Activated T-cell treated with anti-CD3 and anti-CD28 coated beads, Interleukin-2, amount 50 U/mL, for 48 hours (primary cell): ENCODE results near the gene TFR2.

Experiments used
- DNase-seq, 2 experiments: peaks; one replicate each; pipeline ENCODE4 v3.0.0-alpha.2; 2020

Gene TFR2

DNA sequence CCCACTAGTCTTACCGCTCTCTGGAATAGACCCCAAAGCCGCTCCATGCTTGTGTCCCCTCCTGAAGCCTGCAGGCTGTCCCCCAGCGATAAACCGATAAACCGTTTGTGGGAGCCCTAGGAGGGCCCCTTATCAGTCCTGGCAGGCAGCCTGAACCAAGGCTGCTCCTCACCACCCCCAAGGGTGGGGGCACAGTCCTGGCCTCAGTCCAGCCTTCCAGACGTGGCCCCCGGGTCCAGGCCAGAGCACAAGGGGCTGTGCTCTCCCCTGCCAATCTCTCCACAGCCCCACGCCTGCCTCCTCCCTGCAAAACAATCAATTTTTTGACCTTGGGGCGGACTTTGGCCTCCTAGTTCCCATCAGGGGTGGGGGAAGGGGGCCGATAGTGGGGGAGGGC is at the start of gene TFR2:
TSS of gene TFR2 (minus strand) at position 90 of the 397 bp plus-strand sequence. CDS start at position 47, 43 bp downstream.
- no peak for DNase-seq

DNA sequence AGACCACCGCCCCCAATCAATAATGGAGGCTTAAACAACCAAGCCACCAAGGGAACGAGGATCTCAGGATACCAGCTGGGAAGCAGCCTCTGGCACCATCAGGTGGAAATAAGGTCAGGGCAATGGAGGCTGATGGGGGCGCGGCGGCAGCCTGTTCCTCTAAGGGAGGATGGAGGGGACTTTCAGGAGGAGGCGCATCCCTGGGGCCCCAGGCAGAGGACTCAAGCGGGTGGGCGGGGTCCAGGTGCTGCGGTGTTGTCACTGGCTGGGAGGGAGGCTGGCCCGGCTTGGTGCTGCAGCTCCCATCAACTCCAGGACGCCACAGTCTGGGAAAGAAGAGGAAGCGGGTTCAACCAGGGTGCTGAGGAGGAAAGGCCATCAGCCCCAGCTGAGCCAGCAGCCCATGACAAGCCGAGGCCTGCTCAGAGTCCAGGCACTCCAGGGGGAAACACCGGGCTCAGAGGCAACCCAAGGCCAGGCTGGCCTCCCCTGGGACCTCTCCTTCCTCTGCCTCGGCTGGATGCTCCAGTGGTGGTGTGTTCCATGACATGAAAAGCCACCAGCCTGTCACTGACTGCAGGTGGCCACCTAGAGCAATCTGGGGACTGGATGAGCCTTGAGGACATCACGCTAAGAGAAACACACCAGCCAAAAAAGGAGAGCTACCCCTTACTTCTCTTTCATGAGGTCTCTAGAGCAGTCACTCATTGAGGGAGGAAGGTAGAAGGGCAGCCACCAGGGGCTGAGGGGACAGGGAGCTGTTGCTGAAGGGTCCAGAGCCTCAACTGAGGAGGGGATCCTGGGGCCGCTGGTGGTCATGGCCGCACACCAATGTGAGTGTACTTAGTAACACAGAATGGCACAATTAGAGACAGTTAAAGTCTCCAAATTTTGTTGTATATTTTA is 48.1 kb upstream of the TFR2 start:
- DNase-seq: no peak

DNA sequence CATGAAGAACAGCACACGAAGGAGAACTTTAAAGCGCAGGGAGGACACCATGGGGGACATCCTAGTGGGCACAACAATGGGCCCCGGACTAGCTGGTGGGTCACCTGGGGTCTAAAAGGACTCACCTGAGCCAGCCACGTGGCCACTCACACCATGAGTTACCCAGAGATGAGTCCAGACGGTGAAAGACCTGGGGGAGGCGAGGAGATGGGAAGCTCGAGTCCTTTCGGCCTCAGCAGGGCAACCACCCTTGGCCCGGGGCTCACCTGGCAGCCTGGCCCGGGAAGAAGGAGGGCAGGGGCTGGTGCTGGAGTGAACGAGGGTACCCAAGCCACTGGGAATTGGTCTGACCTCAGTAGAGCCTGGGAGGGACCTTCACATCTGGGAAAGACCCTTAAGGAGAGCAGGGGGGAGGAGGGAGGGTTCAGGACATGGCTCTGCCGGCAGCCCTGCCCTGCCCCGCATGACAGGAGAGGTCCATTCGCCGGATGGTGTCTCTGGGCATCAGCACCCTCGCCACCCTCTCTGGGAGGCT is 47.0 kb upstream of the TFR2 start:
- DNase-seq: no peak

DNA sequence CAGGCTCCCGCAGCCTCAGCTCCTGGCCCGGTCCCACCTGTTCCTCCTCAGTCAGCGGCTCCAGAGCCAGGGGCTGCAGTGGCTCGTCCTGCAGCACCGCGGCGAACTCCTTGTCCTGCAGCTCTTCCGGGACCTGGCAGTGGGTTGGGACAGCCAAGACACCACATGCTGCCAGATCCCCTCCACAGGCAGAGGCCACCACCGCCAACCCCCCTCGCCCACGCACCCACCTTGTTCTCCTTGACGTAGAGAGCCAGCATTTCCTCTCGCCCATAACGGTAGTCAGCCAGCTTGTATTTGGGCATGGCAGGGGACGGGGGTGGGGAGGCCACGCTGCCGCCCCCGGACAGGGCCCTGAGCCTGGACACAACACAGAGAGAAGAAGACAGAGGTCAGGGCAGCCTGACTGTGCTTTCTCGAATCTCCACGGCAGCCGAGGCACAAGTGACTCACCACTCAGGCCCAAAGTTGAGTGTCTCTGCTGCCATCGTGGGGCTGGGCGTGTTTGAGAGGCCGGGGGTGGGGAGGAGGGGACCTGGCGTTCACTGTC is 46.5 kb upstream of the TFR2 start:
- no peak for DNase-seq

DNA sequence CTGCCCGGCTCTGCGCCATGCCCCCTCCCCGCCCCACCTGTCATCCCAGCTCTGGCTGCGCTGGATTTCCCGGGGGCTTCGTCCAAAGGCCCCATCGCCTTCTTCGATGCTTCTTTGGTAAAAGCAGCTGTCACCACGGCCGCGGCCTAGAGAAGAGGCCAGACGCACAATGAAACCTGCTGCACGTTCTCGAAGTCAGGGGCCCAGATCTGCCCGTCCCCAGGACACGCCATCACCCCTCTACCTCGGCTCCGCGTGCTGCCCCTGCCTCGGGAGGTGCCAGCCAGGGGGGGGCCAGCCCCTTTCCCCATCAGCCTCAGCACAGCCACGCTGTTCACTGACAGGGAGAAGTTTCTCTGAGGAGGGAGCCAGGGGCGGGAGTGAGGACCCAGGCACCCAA is 45.9 kb upstream of the TFR2 start:
- DNase-seq: no peak

DNA sequence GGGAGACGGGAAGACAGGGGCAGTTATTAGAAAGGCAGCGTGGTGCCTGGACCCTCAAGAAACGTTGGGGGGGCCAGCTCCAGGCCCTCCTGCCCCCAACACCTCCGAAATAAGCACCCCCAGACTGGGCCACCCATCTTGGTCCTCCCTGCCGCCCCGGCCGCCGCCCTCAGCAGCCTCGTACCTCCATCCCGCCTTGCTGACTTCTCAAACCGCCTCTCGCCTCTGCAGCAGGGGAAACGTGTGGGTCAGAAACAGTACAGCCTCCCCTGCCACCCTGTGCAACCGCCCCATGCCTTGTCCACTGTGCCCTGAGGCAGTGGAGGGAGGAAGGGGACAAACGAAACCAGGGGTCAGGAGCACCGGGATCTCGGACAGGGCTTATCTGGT is 45.5 kb upstream of the TFR2 start:
- no peak for DNase-seq

DNA sequence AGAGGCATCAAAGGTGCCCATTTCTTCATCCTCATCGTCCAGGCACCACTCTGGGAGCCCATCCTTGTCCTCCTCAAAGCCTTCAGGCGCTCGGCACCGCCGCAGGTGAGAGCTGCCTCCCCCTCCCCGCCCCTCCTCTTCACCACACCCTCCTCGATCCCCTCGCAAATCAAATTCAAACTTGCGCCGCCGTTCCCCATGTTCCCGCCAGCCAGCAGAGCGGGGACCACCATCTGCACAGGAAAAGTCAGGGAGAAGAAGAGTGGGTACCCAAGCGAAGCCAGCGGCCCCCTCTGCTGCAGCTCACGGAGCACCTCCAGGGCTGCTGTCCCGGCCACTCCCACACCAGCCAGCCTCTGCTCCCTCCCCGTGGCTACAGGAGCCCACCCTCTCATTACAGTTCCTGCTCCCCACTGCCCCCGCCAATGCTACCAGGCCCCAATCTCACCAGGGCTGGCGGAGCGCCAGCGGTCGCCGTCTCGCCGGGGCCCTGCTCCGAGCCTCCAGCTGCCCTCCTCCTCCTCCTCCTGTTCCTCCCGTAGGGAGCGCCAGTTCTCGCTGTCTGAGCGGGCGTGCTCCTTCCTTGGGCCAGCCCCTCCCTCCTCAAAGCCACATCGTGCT is 45.0 kb upstream of the TFR2 start:
- no peak for DNase-seq

DNA sequence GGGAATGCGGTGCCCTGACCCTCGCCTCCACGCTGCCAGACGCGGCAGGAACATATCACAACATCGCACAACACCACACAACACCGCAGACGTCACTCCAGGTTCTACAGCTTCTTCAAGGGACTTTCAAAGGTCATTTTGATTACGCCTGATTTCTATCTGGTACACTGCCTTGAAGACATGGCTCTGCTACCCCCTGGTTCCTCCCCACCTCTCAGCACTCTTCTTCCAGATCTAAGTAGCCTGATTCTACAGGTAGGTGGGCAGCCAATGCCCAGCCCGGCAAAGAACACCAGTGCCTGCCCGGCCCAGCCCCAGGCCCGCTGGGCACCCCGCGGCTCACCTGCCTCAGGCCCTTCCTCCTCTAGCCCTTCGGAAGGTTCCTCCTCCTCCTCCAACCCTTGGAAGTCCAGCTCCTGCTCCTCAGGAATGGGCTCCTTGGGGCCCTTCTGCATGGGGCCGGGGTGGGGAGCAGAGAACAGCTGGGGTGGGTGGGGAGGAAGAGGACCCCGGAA is 44.3 kb upstream of the TFR2 start:
- no peak for DNase-seq

DNA sequence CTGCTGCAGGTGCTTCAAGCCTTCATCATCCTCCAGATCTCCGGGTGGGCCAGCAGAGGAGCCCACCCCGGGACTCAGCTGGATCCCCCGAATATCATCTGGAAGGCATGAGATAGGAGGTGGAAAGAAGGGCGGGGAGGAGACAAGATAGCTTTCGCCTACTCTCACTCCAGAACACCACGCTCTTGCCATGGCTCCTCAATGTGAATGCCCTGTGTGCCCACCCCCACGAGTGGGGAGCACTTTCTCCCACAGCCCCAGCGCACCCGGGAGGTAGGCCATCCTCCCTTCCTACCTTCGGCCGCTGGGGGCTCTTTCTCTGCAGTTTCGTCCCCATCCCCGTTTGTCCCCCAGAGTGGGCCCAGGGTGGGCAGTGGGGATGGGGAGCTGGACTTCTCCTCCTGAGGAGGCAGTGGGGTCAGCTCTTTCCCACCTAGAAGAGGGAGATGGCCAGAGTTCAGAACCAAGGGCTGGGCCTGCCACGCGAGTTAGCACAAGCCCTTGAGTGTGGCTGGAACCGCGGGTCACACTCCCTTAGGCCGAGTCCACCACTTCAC is 43.8 kb upstream of the TFR2 start:
- no peak for DNase-seq

DNA sequence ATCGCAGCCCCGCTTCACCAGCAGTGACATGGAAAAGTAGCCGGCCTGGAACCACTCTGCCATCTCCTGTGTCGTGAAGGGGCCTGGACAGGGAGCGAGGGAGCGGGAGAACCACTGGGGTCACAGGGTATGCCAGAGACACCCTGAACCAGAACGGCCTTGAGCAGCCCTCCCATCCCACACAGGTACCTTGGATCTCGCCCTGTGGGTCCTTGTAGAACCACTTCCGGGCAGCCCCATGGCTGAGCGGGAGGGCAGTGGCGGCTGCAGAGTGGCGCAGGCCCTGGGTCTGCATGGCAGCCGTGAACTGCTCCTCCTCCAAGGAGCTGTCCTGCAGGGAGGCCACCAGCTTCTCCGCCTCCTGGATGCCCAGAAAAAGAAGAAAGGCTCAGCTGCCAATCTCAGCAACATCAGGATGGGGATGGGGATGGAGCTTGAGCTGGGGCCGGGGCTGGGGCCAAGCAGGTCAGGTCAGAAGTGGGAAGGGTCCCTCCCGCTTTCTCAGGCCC is 43.2 kb upstream of the TFR2 start:
- DNase-seq: no peak

DNA sequence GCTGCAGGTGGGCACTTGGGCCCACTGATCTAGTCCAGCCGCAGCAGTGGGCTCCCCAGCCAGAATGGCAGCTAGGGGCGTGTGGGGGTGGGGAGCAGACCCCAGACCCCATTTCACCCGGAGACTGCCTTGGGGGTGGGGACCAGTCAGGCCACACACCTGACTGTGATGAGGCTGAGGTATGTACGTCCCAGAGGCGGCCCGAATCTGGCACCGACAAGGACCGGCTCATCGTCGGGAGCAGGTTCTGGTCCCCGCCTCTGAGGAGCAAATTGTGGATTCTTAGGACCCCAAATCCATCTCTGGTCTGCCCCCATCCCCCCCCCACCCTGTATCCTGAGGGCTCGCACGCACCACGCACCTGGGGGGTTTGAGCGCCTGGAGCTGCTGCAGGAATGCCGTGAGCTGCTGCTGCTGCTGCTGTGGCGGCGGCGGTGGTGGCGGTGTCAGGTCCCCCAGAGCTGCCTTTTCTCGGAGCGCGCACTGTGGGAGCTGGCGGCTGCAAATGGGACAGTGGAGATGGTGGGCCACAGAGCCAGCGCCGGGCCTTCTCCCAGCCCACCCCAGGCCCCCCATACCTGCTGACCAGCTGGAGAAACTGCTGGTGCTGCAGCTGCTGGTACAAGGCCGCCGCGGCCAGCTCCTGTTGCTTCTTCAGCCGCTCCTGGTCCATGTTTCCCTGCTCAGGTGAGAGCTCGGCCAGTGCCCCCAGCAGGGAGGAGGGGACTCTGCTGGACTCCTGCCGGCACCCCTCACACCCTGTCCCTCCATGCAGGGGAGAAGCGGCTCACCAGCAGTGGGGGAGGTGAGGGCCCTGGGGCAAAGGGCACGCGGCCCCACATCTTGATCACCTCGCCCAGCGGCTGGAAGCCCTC is 42.5 kb upstream of the TFR2 start:
- no peak for DNase-seq

DNA sequence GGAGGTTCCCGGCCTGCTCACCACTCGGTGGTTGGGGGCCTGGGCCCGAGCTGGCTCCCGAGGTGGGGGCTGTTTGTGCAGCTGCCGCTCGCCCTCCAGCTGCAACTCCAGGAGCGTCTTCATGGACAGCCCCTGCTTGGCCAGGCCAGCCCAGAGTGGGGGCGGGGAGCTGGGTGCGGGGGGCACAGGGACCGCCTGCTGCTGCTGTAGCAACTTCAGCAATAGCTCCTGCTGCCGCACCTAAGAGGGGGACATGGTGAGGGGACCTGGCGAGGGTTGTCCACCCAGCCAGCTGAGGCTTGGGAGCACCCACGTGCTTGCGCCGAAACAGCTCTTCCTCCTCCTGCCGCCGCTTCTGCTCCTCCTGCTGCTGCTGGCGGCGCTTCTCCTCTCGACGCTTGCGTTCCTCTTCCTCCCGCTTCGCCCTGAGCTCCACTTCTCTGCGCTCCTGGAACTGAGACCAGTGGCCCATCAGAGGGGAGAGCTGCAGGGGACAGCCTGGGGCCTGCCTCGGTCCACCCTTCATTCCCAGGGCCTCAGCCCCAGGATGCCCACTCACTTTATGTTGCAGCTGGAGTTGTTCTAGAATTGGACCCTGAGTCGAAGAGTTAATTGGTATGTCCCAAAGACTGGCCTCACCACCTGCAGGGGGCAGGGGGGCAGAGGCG is 41.8 kb upstream of the TFR2 start:
- DNase-seq: no peak

DNA sequence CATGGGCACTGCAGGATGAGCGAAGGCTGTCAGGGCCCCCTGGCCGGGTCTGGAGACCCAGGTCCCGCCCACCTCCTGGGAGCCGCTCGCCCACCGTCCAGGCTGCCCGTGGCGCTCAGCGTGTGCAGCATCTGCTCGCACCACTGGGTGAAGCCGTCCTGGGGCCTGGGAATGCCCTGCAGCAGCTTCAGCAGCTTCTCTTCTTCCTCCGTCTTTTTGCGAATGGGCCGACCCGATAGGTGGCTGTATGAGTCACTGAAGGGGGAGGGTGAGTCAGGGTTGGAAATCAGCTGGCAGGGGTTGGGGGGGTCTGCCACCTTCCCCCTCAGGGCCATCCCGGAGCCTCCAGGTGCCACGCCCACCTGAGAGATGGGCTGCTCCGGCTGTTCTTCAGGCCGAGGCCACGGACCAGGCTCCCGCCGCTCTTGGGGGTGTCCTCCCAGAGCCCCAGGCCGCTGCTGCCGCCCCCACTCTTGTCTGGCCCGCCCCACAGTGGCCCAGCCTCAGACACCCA is 40.9 kb upstream of the TFR2 start:
- DNase-seq: peak in 1 of 2 experiments; percentile 48

DNA sequence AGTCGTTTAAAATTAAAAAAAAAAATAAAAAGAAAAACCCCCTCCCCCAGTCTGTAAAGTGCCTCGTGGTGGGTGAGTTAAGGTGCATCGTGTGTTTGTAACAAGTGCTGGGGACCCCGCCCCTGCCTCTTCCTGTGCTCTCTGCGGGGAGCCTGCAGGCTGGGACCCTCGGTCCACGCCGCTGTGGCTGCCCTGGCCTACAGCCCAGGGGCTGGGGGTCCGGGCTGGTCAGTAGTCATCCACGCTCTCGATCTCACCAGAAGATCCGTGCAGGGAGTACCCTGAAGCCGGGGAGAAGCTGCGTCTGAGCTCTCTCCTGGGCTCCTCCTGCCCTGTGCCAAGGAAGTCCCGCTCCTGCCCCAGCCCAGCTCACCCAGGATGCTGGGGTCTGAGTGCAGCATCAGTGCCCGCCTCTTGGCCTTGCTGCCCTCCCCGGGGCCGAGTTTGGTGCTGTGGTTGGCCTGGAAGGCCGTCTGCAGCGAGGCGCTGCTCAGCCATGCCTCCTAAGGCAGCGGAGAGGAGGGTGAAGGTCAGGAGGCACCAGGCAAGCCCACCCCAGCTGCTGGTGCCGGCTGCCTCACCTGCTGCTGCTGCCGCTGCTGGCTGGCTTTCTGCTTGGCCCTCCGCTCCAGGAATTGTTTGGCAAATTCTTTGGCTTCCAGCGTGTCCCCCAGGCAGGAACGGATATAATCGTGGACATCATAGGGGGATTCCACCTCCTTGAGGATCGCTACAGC is 40.3 kb upstream of the TFR2 start:
- peak in 1 of 2 experiments; percentile 19 for DNase-seq

DNA sequence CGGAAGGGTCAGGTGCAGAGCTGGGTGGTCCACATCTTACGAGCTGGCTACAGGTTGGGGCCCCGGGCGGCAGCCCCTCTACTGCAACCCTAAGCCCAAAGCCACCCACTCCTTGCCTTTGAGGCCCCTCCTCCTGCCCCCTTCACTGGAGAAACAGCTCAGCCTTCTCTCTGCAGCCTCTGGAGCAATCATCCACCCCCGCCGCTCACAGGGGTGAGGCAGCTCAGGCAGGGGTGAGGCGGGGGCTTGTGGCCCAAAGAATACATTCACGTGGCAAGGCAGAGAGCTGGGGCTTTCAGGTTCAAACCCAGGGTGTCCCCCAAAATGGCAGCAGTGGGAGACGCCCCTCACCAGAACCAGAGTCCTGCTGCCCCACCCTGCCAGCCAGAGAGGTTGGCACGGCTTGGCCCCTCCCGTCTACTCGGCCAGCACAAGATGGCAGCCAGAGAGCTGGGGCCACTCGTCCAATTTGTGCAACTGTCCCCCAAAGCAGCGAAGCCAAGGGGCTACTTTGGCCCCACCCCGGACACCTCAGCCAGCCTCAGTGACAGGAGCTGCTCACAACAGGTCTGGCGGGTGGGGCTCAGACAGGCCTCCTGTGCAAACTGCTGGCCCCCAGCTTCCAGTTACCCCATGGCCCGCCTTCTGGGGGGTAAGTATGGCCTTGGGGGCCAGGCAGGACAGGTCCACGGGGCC is 39.4 kb upstream of the TFR2 start:
- DNase-seq: peak in 1 of 2 experiments; percentile 32

DNA sequence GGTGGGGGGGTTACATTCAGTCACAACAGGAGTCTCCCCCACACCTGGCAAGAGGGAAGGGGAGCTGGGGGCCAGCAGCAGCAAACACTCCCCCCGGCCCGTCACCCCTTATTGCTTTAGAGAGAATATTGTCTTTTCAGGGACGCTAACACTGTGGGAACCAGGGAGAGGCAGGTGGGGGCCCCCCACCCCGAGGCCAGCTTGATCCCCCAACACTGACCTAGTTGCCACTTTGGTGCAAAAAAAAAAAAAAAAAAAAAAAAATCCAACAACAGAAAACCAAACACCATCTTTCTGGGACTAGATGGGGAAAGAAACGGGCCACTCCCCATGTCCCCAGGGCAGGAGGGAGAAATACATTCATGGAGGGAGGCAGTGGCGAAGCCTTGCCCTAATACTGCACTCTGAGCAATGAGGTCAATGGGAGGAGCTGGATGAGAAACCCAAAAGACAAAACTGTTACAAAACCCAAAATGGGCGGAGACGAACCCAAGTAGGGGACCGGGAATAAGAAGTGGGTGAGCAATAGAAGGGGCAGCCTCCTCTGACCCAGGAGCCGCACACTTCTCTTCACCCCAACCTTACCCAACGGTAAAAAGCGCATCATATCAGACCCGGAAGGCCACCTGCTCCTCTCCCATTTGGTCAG is 38.7 kb upstream of the TFR2 start:
- peak in 1 of 2 experiments; percentile 19 for DNase-seq

DNA sequence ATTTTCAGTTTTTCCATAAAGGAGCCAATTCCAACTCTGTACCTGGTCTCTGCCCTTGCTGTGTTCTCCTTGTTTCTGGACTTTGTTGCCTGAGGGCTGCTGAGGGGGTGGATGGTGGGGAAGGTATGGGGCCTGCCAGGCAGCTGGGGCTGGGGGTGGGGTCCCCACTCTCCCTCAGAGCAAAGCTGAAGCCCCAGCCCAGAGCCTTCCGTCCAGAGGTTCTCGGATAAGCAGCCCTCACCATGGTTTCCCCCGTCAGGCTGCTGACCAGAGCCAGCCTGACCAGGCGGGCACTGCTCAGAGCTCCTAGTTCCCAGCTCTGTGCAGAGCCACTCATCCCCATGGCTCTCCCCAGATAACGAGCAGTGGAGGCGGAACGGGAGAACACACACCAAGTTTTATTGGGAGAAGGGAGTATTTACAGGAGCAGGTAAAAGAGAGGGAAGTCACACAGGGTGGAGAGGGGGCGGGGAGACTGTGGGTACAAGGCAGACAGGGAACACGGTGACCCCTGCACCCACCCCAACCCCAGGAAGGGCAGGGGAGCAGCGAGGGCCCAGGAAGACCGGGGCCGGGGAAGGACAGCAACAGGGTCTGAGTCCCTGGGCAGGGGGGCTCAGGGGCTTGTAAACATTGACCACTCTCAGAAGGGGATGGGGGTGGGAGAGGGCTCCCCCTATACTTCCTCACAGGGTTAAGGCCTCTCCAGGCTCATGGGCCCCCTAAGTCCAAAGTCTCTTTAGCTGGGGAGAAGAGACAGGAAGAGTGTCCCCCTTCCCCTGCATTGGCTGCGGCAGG is 38.0 kb upstream of the TFR2 start:
- peak in 1 of 2 experiments; percentile 20 for DNase-seq

DNA sequence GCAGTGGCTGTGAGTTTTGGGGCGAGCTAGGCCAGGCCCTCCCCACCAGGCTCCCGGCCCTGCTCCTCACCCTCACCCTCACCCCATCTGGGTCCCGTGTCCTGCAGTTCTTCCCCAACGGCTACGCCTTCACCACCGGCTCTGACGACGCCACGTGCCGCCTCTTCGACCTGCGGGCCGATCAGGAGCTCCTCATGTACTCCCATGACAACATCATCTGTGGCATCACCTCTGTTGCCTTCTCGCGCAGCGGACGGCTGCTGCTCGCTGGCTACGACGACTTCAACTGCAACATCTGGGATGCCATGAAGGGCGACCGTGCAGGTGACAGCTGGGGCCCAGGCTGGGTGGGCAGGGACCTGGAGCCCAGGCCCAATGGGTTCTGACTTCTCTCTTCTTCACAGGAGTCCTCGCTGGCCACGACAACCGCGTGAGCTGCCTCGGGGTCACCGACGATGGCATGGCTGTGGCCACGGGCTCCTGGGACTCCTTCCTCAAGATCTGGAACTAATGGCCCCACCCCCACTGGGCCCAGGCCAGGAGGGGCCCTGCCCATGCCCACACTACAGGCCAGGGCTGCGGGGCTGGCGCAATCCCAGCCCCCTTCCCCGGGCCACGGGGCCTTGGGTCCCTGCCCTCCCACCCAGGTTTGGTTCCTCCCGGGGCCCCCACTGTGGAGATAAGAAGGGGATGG is 37.1 kb upstream of the TFR2 start:
- peak in 1 of 2 experiments; percentile 25 for DNase-seq
